GM12892 (cell line): ENCODE results near the gene TBCEL.

Experiments used
- POLR2A ChIP-seq: IDR thresholded peaks from 2 replicates; pipeline ENCODE4 v1.6.1; 2011; ENCODE audit warnings: low read depth, low read length, control low read depth
- POLR2AphosphoS5 ChIP-seq: IDR thresholded peaks from 2 replicates; pipeline ENCODE4 v1.6.1; 2011; ENCODE audit warnings: low read depth, low read length, control low read depth
- TAF1 ChIP-seq: IDR thresholded peaks from 2 replicates; pipeline ENCODE4 v1.6.1; 2011; ENCODE audit warnings: low read depth, mild to moderate bottlenecking, control low read depth, low read length, borderline replicate concordance

GRCh38 chr11:120974965-120975364 is 48.9 kb upstream of the TBCEL start:
- TF ChIP-seq POLR2AphosphoS5 = no peak
- no peak for TF ChIP-seq POLR2A
- no peak for TF ChIP-seq TAF1
